ENCODE measurements around the gene PVALEF.

PVALEF gene

GRCh38 chr17:81180836-81181810 is 15.8 kb downstream of the PVALEF start:
- H3K4me3 ChIP-seq (ENCODE audit: low read depth, low read length), result no peak overlapping the region

GRCh38 chr17:81181811-81182185 is 16.5 kb downstream of the PVALEF start:
- H3K4me3 ChIP-seq (ENCODE audit: low read depth, low read length), result no peak overlapping the region

DNA sequence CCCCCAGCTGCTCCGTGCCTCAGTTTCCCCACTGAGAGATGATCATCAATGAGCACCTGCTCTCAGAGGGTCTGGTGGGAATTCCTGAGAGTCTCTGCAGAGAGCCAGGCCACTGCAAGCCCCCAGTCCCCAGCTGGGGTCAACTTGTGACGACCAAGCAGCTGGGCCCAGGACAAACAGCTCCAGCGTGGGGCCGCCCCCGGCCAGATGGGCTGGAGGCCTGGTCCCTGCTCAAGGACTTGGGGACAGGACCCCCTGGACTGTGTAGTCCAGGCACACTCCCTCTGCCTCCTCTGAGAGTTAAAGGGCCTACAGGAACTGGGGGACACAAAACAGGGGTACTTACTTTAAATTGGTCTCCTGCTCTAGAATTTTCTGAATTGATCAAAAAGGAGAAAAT is 17.3 kb downstream of the PVALEF start:
- H3K4me3 ChIP-seq (ENCODE audit: low read depth, low read length), result no peak overlapping the region

GRCh38 chr17:81183316-81183715 is 18.0 kb downstream of the PVALEF start:
- H3K4me3 ChIP-seq (ENCODE audit: low read depth, low read length), result no peak overlapping the region

- no peak overlapping the region for H3K4me3 ChIP-seq (ENCODE audit: low read depth, low read length)
These were observed 18.5 kb downstream of the PVALEF start for GRCh38 chr17:81183807-81184206.

DNA sequence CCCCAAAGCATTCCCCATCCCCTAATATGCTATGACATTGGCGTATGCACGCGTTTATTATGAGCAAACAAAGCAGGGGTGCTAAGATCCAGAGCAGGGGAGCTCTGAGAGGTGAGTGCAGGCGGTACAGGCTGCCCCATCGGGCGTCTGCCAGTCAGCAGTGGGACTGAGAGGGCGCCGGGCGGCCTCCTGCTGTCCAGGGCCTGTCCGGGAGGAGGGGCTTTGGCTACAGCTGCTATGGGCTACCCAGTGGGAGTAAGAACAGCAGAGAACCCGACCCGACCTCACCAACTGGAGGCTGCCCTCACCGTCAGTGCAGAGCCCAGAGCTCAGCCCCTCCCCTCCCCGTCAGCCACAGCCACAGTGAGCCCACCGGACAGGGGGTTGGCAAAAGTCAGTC is 19.2 kb downstream of the PVALEF start:
- no peak overlapping the region for H3K4me3 ChIP-seq (ENCODE audit: low read depth, low read length)

GRCh38 chr17:81186203-81186602 is 20.9 kb downstream of the PVALEF start:
- H3K4me3 ChIP-seq (ENCODE audit: low read depth, low read length), result no peak overlapping the region

DNA sequence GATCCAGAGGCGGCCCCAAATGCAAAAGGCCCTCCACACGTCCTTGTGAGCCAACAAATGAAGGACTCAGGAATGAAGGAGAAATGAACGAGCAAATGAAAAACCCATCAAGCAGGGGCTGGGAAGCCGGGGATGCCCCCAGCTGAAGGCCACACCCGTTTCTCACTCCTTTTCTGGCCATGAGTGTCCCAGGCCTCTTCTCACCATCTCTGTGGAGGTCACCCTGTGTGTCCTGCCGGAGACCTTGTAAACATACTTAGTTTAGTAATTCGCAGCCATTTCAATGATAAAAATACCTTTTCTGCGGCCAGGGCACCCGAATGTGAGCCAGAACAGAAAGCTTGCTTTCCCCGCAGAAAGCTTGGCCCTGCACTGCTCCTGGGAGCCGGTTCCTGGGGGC is 21.8 kb downstream of the PVALEF start:
- H3K4me3 ChIP-seq (ENCODE audit: low read depth, low read length), result no peak overlapping the region

GRCh38 chr17:81187586-81188490 is 22.5 kb downstream of the PVALEF start:
- H3K4me3 ChIP-seq (ENCODE audit: low read depth, low read length), result no peak overlapping the region

DNA sequence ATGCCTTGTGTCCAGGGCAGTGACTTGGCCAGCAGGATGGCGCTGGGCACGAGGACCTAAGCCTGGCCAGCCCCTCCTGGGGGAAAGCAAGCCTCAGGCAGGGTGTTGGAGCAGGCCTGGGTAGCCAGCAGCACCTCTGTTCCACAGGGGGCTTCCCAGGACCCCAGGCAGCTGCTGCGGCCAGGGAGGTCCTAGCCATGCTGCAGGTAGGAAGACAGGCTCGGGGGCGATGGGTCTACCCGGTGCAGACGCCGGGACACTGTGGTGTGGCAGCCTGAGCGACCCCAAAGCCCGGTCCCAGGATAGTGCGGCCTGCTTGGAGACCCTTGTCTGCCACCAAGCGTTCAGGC is 23.2 kb downstream of the PVALEF start:
- no peak overlapping the region for H3K4me3 ChIP-seq (ENCODE audit: low read depth, low read length)

GRCh38 chr17:81189016-81189415 is 23.7 kb downstream of the PVALEF start:
- H3K4me3 ChIP-seq (ENCODE audit: low read depth, low read length), result no peak overlapping the region

DNA sequence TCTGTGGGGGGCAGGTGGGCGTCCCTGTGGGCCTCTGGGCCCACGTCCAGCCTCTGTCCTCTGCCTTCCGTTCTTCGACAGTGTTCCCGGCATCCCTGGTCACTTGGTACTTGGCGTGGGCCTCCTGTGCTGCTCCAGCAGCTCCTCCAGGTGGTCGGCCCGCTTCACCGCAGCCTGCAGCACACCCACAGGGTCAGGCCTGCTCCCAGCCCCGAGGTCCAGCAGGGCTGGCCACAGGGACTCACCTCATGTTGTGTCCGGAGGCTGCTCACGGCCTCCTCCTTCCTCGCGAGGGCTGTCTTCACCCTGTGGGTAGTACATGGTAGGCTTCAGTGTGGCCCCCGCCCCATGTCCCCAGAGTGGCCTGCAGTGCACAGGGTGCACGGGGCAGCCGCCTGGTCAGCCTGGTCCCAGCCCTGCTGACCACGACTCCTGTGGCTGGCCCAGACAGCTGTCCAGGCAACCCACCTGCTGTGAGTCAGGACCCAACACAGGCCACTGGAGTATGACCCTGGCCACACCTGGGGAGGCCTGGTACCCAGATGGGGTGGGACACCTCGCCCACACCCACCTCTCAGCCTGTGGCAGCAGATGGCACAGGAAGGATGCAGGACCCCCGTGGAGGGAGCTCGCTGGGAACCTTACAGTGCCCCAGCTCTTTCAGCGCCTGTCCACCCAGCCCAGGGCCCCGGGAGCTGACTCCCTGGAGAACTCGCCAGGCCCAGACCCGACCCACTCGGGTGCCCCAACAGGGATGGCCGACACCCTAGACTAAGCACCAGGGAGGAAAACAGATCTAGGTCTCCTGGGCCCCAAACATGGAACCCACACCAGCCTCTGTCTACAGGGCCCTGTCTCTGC is 24.6 kb downstream of the PVALEF start:
- H3K4me3 ChIP-seq (ENCODE audit: low read depth, low read length), result no peak overlapping the region

DNA sequence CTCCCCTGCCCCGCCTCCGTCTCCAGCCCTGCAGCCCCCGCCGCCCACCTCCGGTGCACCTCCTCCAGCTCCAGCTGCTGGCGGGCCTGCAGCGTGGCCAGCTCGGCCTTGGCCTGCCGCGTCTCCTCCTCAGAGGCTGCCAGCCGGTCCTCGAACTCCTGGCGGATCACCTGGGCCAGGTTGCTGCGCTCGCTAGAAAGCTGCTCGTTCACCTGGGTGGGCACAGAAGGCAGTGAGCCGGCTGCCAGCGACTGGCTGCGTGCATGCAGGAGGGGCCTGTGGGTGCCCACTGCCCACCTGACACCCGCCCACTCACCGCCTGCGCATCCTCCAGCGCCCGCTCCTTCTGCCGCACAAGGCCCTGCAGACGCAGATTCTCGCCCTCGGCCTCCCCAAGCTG is 25.3 kb downstream of the PVALEF start:
- H3K4me3 ChIP-seq (ENCODE audit: low read depth, low read length), result no peak overlapping the region

GRCh38 chr17:81191116-81191515 is 25.8 kb downstream of the PVALEF start:
- H3K4me3 ChIP-seq (ENCODE audit: low read depth, low read length), result no peak overlapping the region

- H3K4me3 ChIP-seq (ENCODE audit: low read depth, low read length), result no peak overlapping the region
These were observed 26.3 kb downstream of the PVALEF start for GRCh38 chr17:81191646-81192045.

DNA sequence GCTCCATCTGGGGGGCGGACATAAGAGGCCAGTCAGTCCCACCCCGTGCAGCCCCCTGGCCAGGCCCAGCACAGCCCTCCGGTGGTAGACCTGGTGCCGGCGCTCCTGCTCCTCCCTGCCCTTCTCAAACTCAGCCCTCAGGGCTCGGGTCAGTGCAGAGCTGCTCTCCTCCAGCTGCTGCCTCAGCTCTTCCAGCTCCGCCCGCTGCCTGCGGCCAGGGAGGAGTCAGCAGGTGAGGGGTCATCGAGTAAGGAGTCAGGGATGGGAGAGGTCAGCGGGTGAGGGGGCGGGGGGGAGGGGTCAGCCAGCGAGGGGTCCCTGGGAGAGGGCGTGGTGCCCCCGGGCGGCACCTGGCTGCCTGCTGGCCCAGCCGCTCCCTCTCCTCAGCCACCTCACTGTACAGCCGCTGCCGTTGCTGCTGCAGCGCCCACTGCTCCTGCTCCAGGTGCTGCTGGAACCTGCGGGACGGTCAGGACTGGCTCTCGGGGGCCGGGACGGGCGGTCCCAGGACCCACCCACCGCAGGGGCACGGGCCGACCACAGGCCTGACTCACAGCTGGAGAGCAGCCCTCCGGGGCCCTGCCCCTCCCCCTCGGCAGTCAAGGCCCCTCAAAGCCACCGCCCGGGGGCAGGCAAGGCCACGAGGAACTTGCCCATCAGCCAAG is 27.2 kb downstream of the PVALEF start:
- H3K4me3 ChIP-seq (ENCODE audit: low read depth, low read length), result no peak overlapping the region

DNA sequence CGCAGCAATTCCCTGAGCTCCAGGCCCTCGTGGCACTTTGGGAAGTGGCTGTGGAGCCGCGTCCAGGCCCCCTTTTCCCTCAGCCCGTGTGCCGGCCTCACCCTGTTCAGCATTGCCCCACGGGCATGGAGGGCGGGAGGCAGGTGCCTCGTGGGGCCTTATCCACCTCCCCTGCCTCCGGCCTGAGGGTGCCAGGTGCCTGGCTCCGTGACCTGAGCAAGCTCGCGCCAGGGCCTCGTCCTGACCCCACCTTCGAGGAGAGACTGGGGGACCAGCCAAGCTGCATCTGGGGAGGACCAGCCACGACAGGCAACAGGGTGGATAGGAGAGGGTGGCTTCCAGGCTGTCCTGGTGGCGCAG is 27.7 kb downstream of the PVALEF start:
- H3K4me3 ChIP-seq (ENCODE audit: low read depth, low read length), result no peak overlapping the region

- no peak overlapping the region for H3K4me3 ChIP-seq (ENCODE audit: low read depth, low read length)
These were observed 28.3 kb downstream of the PVALEF start for GRCh38 chr17:81193470-81194224.

- no peak overlapping the region for H3K4me3 ChIP-seq (ENCODE audit: low read depth, low read length)
These were observed 29.0 kb downstream of the PVALEF start for GRCh38 chr17:81194225-81194760.
